Upper lobe of left lung (tissue), 6 donors: Measurements from ENCODE around the gene DDX11. TPM values are rescaled to one million over a fixed set of nuclear protein-coding genes. Genes with fewer than 3 reads are reported as not detected.
"Not testable (repeated sequence)": the region's sequence is repeated elsewhere in the genome, so short reads cannot be mapped to it uniquely, and the experiment has no call there.

ENCODE experiments used
- ATAC-seq, 2 donors: fragments of 200-7000 bp; cut with Tn5 transposase; one replicate each; pipeline ENCODE4 v1.9.1; 2022; ENCODE audit warnings: mild to moderate bottlenecking in 2 of 2, moderate library complexity in 2 of 2; ENCODE audit not compliant: low FRiP score in 2 of 2
- DNase-seq, 2 donors: peaks; one replicate each; pipeline ENCODE4 v3.0.0-alpha.2; 2019 to 2020
- H3K27ac ChIP-seq, 4 donors: fragments of 200-600 bp; sonication (generic); one replicate each; pipeline ENCODE4 v1.5.1; 2016 to 2019
- H3K27me3 ChIP-seq, 4 donors: fragments of 200-600 bp; sonication (generic); one replicate each; pipeline ENCODE4 v1.5.1; 2017 to 2019
- H3K36me3 ChIP-seq, 4 donors: fragments of 200-600 bp; sonication (generic); one replicate each; pipeline ENCODE4 v1.5.1; 2016 to 2019
- H3K4me1 ChIP-seq, 4 donors: fragments of 200-600 bp; sonication (generic); one replicate each; pipeline ENCODE4 v1.5.1; 2018 to 2019
- H3K4me3 ChIP-seq, 4 donors: fragments of 200-600 bp; sonication (generic); one replicate each; pipeline ENCODE4 v1.5.1; 2017 to 2019; ENCODE audit warnings: mild to moderate bottlenecking in 2 of 4, moderate library complexity in 1 of 4
- H3K9me3 ChIP-seq, 4 donors: fragments of 200-600 bp; sonication (generic); one replicate each; pipeline ENCODE4 v1.5.1; 2018 to 2019
- EP300 ChIP-seq, 4 donors: sonication (generic); formaldehyde crosslinking; IDR thresholded peaks; one replicate each; pipeline ENCODE4 v1.5.1; 2017; ENCODE audit warnings: antibody characterized with exemption in 4 of 4, control low read depth in 2 of 4
- POLR2A ChIP-seq, 4 donors: fragments of 450-650 bp; IDR thresholded peaks; one replicate each; pipeline ENCODE4 v1.5.1; 2016 to 2017; ENCODE audit warnings: antibody characterized with exemption in 4 of 4, mild to moderate bottlenecking in 2 of 4
- POLR2AphosphoS5 ChIP-seq, 2 donors: sonication (generic); formaldehyde crosslinking; IDR thresholded peaks; one replicate each; pipeline ENCODE4 v1.5.1; 2017; ENCODE audit warnings: antibody characterized with exemption in 2 of 2
- WGBS, 2 donors: methylation state at CpG; one replicate each; pipeline ENCODE4 v1.1.5; 2017 to 2018; 5-methylcytosine and 5-hydroxymethylcytosine counted together
- total RNA-seq, 6 donors: library from RNA; depleted of rRNA in 4 of 6; stranded (reverse); fragments of >200 nt in 4 of 6; gene quantifications; one replicate each; pipeline versions ENCODE4 v1.1.0 to v1.2.1, GENCODE V29; 2016 to 2021
- TF ChIP-seq, protein P1 (sequence below), 6 experiments: fragments of 450-650 bp in 4 of 6; fragments of 200-600 bp in 2 of 6; sonication (generic) in 2 of 6; IDR thresholded peaks; one replicate each; pipeline ENCODE4 v1.5.1; 2016 to 2019; ENCODE audit warnings: antibody characterized with exemption in 6 of 6
- donor health status: DM: no; HTN: no; CAD: no; lungs with moderate emphysema.
- donor health status: DM: no; HTN: yes; CAD: no; lungs with severe emphysema.

Gene DDX11
- total RNA-seq, result 100 to 1,000 TPM in 1 of 6 donors, 10 to 100 TPM in 5; 13.9 to 117 (median 23.0) TPM

DNA sequence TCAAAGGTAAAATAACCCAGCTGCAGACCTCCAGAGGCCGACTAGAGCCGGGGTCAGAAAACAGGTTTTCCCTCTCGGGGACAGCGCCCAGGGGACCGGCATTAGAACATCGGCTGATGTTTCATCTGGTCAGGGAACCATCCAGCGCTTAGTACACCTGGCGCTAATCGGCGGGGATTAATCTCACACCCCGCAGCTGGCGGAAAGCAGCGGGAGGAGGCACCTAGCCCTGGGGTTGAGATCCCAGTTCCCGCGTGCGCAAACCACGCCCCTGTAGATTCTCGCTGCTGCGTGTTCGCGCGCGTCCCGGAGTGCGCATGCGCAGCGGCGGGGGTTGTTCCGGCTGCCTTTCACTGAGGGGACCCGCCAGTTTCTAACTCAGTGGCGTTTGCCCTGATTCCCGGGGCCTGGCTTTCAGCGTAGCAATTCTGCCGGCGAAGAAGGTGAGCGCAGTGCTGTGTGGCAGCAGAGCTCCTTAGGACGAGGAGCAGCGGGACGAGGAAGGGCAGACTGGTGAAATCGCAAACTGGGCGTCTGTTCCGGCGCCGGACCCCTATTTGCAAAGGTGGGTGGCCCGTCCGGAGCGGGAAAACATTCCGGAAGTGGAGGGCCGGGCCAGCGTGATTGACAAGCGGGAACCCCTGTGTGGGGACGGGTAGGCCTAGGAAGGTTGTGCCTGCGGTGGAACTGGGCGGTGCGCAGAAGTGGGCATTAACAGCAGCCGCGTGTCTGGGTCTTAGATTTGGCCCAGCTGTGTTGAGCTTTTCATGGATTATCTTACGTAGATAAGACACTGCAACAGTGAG lies at the start of gene DDX11:
Gene DDX11, plus strand, starts transcription at position 334 of the 806 bp plus-strand sequence. CDS start 4,534 bp downstream, outside the sequence.
- peak within 1 kb of the TSS; percentile 65 to 94 (median 80) for H3K27ac ChIP-seq
- DNase-seq (peak; percentile 90 to 98), ATAC-seq (peak; percentile 97 to 98)
- peak in 2 of 4 donors; percentile 24 to 55 for TF ChIP-seq POLR2A (IDR thresholded peaks at IDR 0.05)
- not testable (repeated sequence) for H3K4me1 ChIP-seq, H3K9me3 ChIP-seq, H3K27me3 ChIP-seq, H3K36me3 ChIP-seq
- 0 to 2% methylated on average over 32 to 49 of the region's 58 CpGs for WGBS, 2 donors
- H3K4me3 ChIP-seq, result peak within 1 kb of the TSS; percentile 55 to 79 (median 66)

DNA sequence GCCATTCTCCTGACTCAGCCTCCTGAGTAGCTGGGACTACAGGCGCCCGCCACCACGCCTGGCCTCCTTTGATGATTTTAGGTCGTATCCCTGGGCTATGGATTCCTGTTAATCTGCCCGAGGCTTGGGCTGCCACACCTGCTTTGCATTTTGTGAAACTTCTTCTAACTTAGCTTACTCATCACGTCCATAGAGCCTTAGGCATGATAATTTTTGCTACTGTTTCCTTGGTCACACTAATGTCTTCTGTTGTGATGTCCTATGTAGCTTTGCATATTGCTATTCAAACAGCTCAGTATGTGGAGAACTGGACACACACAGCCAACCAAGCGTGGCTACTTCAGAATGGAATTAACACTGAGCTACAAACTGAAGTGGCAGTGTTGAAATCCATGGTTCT lies 47.5 kb upstream of the DDX11 start:
- Histone ChIP-seq H3K27ac (no peak overlapping the region), H3K4me1 (no peaks in the 10 kb centered on the region), H3K27me3 (no peaks in the 10 kb centered on the region), H3K36me3 (no peaks in the 10 kb centered on the region), H3K4me3 (no peak overlapping the region), H3K9me3 (no peaks in the 10 kb centered on the region)
- no peak for TF ChIP-seq EP300 (IDR thresholded peaks at IDR 0.05)
- TF ChIP-seq POLR2A (IDR thresholded peaks at IDR 0.05), result no peak
- ATAC-seq, result no peak
- DNase-seq, result peak in 1 of 2 donors; percentile 21
- WGBS, 2 donors, result 83 to 93% methylated on average over 7 of the region's 7 CpGs

DNA sequence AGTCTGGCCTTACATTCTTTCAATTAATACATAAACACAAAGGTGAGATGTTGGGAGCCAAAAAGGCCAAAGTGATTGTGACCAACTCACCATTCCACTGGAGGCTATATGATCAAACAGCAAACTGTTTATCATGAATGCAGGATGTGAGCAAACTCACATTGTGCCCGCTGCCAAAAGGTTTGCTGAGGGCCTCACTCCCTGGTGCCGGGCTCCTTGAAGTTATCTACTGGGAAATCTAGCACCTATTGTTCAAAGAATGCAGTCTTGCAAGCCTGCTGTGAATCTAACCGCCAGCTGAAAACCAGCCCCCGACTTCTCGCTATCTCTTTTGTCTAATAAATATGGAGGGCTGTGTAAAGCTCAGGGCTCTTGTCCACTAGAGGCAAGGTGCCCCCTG lies 46.7 kb upstream of the DDX11 start:
- H3K4me1 ChIP-seq, H3K4me3 ChIP-seq, H3K9me3 ChIP-seq, ATAC-seq, H3K27ac ChIP-seq, H3K27me3 ChIP-seq, H3K36me3 ChIP-seq, DNase-seq: not testable (repeated sequence)
- 82 to 87% methylated on average over 5 of the region's 5 CpGs for WGBS, 2 donors

DNA sequence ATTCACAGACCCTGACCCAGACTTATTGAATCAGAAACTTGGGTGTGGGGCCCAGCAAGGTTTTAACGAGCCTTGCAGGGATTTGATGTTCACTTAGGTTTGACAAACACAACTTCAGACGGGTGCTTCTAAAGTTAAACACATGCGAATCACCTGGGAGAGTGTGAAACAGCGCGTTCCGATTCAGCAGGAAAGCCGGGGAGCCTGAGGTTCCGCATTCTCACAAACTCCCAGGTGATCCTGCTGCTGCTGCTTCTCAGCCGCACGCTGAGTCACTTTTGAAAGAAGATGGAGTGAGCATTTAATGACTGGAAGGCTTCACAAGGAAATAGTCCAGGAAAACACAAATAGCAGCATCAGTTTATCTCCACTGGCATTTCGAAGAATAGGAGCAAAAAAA lies 44.2 kb upstream of the DDX11 start:
- TF ChIP-seq POLR2AphosphoS5 (IDR thresholded peaks at IDR 0.05), result no peak
- TF ChIP-seq EP300 (IDR thresholded peaks at IDR 0.05), result no peak
- no peak for TF ChIP-seq POLR2A (IDR thresholded peaks at IDR 0.05)
- Histone ChIP-seq H3K9me3 (no peaks in the 10 kb centered on the region), H3K27me3 (no peaks in the 10 kb centered on the region), H3K4me3 (no peak overlapping the region), H3K36me3 (no peaks in the 10 kb centered on the region), H3K27ac (no peak overlapping the region), H3K4me1 (no peaks in the 10 kb centered on the region)
- DNase-seq, result no peak
- no peak for ATAC-seq
- WGBS, 2 donors, result 81 to 92% methylated on average over 11 of the region's 11 CpGs

DNA sequence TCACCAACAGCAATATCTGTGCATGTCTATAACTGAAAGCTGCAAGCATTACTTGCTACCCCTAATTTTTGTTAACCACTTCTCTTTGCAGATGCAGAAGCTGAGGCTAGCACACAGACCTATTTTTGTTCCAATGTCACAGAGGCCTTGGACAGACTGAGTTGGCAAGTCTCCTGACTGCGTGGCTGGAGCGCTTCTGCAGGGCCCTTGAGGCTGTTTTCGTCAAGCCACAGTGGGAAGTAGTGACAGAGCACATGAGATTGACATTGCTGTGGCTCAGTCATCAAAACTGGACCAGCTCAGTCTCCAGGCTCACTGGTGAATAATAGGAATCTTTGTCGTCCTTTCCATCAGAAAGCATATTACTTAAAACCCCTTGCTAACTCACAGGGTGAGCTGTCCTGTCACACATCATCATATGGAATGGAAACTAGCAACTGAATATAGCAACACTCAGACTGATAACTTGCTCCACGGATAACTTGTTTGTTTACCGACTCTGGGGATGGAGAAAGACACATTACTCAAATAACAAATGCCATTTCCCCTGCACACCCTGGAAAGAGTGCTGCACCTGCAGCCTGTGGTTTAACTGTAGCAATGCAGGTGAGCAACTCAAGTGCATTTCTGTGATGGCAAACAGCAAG lies 43.6 kb upstream of the DDX11 start:
- 61 to 73% methylated on average over 6 of the region's 6 CpGs for WGBS, 2 donors
- DNase-seq, result no peak

DNA sequence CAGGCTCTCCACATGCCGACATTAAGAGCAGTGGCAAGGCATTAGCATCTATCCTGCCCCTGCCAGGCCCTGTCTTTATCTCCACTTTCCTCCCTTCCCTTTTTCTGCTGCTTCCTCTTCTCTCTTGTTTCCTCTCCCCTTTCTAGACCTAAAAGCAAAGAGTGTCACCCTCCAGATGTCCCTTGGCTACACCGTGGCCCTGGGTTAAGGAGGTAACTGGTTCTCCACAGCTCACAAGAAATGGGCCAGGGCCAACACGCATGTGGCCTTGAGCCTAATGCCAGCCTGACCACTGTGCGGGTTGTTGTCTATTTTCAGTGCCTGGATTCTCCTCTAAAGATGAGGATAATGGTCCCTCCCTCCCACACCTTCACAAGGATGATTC lies 41.7 kb upstream of the DDX11 start:
- ATAC-seq (no peak), DNase-seq (no peak)
- no peak overlapping the region for H3K4me3 ChIP-seq
- 76 to 89% methylated on average over 4 of the region's 4 CpGs for WGBS, 2 donors
- no peak for TF ChIP-seq POLR2AphosphoS5 (IDR thresholded peaks at IDR 0.05)
- TF ChIP-seq, protein P1, sequence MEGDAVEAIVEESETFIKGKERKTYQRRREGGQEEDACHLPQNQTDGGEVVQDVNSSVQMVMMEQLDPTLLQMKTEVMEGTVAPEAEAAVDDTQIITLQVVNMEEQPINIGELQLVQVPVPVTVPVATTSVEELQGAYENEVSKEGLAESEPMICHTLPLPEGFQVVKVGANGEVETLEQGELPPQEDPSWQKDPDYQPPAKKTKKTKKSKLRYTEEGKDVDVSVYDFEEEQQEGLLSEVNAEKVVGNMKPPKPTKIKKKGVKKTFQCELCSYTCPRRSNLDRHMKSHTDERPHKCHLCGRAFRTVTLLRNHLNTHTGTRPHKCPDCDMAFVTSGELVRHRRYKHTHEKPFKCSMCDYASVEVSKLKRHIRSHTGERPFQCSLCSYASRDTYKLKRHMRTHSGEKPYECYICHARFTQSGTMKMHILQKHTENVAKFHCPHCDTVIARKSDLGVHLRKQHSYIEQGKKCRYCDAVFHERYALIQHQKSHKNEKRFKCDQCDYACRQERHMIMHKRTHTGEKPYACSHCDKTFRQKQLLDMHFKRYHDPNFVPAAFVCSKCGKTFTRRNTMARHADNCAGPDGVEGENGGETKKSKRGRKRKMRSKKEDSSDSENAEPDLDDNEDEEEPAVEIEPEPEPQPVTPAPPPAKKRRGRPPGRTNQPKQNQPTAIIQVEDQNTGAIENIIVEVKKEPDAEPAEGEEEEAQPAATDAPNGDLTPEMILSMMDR (IDR thresholded peaks at IDR 0.05), result no peak
- TF ChIP-seq POLR2A (IDR thresholded peaks at IDR 0.05), result no peak
- no peak for TF ChIP-seq EP300 (IDR thresholded peaks at IDR 0.05)
- H3K27ac ChIP-seq, result no peak overlapping the region
- no peaks in the 10 kb centered on the region for H3K4me1 ChIP-seq
- no peaks in the 10 kb centered on the region for H3K27me3 ChIP-seq
- H3K36me3 ChIP-seq, result no peaks in the 10 kb centered on the region
- H3K9me3 ChIP-seq, result no peaks in the 10 kb centered on the region

More for the DNA sequence above, 43.6 kb upstream of the DDX11 start:
- Histone ChIP-seq H3K4me1 (no peaks in the 10 kb centered on the region), H3K27ac (no peak overlapping the region), H3K27me3 (no peaks in the 10 kb centered on the region), H3K9me3 (no peaks in the 10 kb centered on the region), H3K4me3 (no peak overlapping the region), H3K36me3 (no peaks in the 10 kb centered on the region)
- TF ChIP-seq POLR2A (IDR thresholded peaks at IDR 0.05) (no peak), EP300 (IDR thresholded peaks at IDR 0.05) (no peak), POLR2AphosphoS5 (IDR thresholded peaks at IDR 0.05) (no peak)
- TF ChIP-seq, protein P1 (IDR thresholded peaks at IDR 0.05), result no peak
- ATAC-seq, result no peak
